GM12878 (cell line): ENCODE data around the gene HDAC7. TPM values are rescaled to one million over a fixed set of nuclear protein-coding genes. Genes with fewer than 3 reads are reported as not detected.

Experiments used
- ATAC-seq: fragments of 200-7000 bp; cut with Tn5 transposase; 3 replicates; pipeline ENCODE4 v1.9.1; 2020; ENCODE audit warnings: mild to moderate bottlenecking, moderate library complexity
- BruUV-seq: library from RNA; stranded (reverse); fragments of 400-500 nt; replicated peaks from 2 replicates; lab custom pipeline; 2021; lab: Mats Ljungman, UMichigan
- CTCF ChIA-PET: fragments of 300-600 bp; sonication (Branson Sonifier 250); formaldehyde crosslinking; extraction: SDS; loops from one replicate; lab custom pipeline; 2021; ENCODE audit warnings: inconsistent platforms; lab: Yijun Ruan, JAX
- POLR2A ChIA-PET: fragments of 350-600 bp; formaldehyde crosslinking; extraction: SDS; loops from one replicate; lab custom pipeline; 2021; ENCODE audit warnings: inconsistent platforms; lab: Charles Lee
- RAD21 ChIA-PET: fragments of 300-600 bp; sonication (Branson Sonifier 250); formaldehyde crosslinking; loops from one replicate; lab custom pipeline; 2023; ENCODE audit warnings: antibody characterized with exemption; ENCODE audit not compliant: unreplicated experiment; lab: Charles Lee
- SMC1A ChIA-PET: fragments of 300-600 bp; sonication (Branson Sonifier 250); formaldehyde crosslinking; loops from one replicate; lab custom pipeline; 2023; ENCODE audit not compliant: unreplicated experiment, uncharacterized antibody; lab: Charles Lee
- DNase-seq: peaks from one replicate; pipeline ENCODE4 v3.0.0-alpha.2; 2011; ENCODE audit warnings: low read depth, low spot score
- FAIRE-seq: peaks from 3 replicates; lab custom pipeline; 2011; peaks lifted over from hg19 to GRCh38; lab: Jason Lieb, UNC
- H2AFZ ChIP-seq: 2 replicates; pipeline ENCODE4 v1.6.0; 2011; ENCODE audit warnings: low read depth, low read length, control low read depth; ENCODE audit not compliant: control insufficient read depth
- H3K27ac ChIP-seq: 2 replicates; pipeline ENCODE4 v1.5.1; 2011; ENCODE audit warnings: control low read depth; ENCODE audit not compliant: control insufficient read depth, insufficient read depth
- H3K27me3 ChIP-seq, 2 experiments: replicated peaks in 1 of 2; 2 replicates each; pipeline versions ENCODE4 v1.6.0 to v1.6.1; 2011; ENCODE audit warnings: low read length in 1 of 2; ENCODE audit not compliant: control insufficient read depth in 2 of 2, insufficient read depth in 2 of 2
- H3K36me3 ChIP-seq, 2 experiments: 2 replicates each; pipeline ENCODE4 v1.5.1; 2011; ENCODE audit warnings: low read length in 1 of 2; ENCODE audit not compliant: control insufficient read depth in 2 of 2, insufficient read depth in 2 of 2
- H3K4me1 ChIP-seq: 2 replicates; pipeline ENCODE4 v1.6.1; 2011; ENCODE audit warnings: mild to moderate bottlenecking, low read length, moderate library complexity, mixed read lengths; ENCODE audit not compliant: control insufficient read depth, insufficient read depth
- H3K4me2 ChIP-seq: 2 replicates; pipeline ENCODE4 v1.6.0; 2011; ENCODE audit warnings: control low read depth; ENCODE audit not compliant: control insufficient read depth, insufficient read depth
- H3K4me3 ChIP-seq: fragments of 200-600 bp; sonication (generic); 2 replicates; pipeline ENCODE4 v1.5.1; 2016
- H3K79me2 ChIP-seq: 2 replicates; pipeline ENCODE4 v1.6.0; 2011; ENCODE audit warnings: low read length; ENCODE audit not compliant: control insufficient read depth, insufficient read depth
- H3K9ac ChIP-seq: 2 replicates; pipeline ENCODE4 v1.8.0; 2011; ENCODE audit warnings: low read length, control low read depth, mixed read lengths; ENCODE audit not compliant: control insufficient read depth, insufficient read depth
- H3K9me3 ChIP-seq: replicated peaks from 3 replicates; pipeline ENCODE4 v1.5.1; 2011; ENCODE audit warnings: mild to moderate bottlenecking, low read length; ENCODE audit not compliant: control insufficient read depth, insufficient read depth
- H4K20me1 ChIP-seq: 2 replicates; pipeline ENCODE4 v1.6.0; 2011; ENCODE audit not compliant: control insufficient read depth, insufficient read depth
- ASH2L ChIP-seq: fragments of 300-600, 200-600 bp; sonication (generic); IDR thresholded peaks from 2 replicates; pipeline ENCODE4 v1.6.1; 2017; ENCODE audit warnings: low read depth, mild to moderate bottlenecking, borderline replicate concordance
- BCL11A ChIP-seq: IDR thresholded peaks from 2 replicates; pipeline ENCODE4 v1.6.1; 2011; ENCODE audit warnings: low read depth, low read length
- CHD1 ChIP-seq: IDR thresholded peaks from 2 replicates; pipeline ENCODE4 v1.6.1; 2012; ENCODE audit warnings: low read depth, low read length, improper control_type of control experiment
- CHD4 ChIP-seq: fragments of 200-600 bp; sonication (generic); IDR thresholded peaks from 2 replicates; pipeline ENCODE4 v1.6.1; 2016; ENCODE audit warnings: mild to moderate bottlenecking
- EP300 ChIP-seq, 2 experiments: fragments of 150-350 bp in 1 of 2; IDR thresholded peaks; 2 replicates each; pipeline ENCODE4 v1.6.1; 2011 to 2012; ENCODE audit warnings: low read depth in 2 of 2, low read length in 2 of 2, borderline replicate concordance in 1 of 2, improper control_type of control experiment in 1 of 2, inconsistent platforms in 1 of 2; ENCODE audit not compliant: control insufficient read depth in 1 of 2
- FOS ChIP-seq: IDR thresholded peaks from 3 replicates; pipeline ENCODE4 v1.6.1; 2011; ENCODE audit warnings: borderline replicate concordance; ENCODE audit not compliant: insufficient read length; ENCODE audit errors: extremely low read depth
- NR2F1 ChIP-seq: fragments of 450-650 bp; conservative IDR thresholded peaks from 2 replicates; pipeline ENCODE4 v1.6.1; 2017; ENCODE audit warnings: mild to moderate bottlenecking
- RCOR1 ChIP-seq: conservative IDR thresholded peaks from 2 replicates; pipeline ENCODE4 v1.6.1; 2012; ENCODE audit warnings: low read depth, low read length, improper control_type of control experiment
- SMARCA5 ChIP-seq: fragments of 450-650 bp; IDR thresholded peaks from 2 replicates; pipeline ENCODE4 v1.6.1; 2017; ENCODE audit warnings: mild to moderate bottlenecking
- SMC3 ChIP-seq: IDR thresholded peaks from 2 replicates; pipeline ENCODE4 v1.6.1; 2011; ENCODE audit warnings: low read length, improper control_type of control experiment, borderline replicate concordance
- SUZ12 ChIP-seq: fragments of 200-600 bp; sonication (generic); IDR thresholded peaks from one replicate; pipeline ENCODE4 v1.6.1; 2018; ENCODE audit warnings: antibody characterized with exemption, mild to moderate bottlenecking; ENCODE audit not compliant: unreplicated experiment
- ZBTB33 ChIP-seq: fragments of 450-650 bp; IDR thresholded peaks from 2 replicates; pipeline ENCODE4 v1.6.1; 2017; ENCODE audit warnings: mild to moderate bottlenecking
- ZNF687 ChIP-seq: fragments of 450-650 bp; IDR thresholded peaks from 2 replicates; pipeline ENCODE4 v1.6.1; 2017; ENCODE audit warnings: mild to moderate bottlenecking, moderate library complexity
- ZZZ3 ChIP-seq: IDR thresholded peaks from 2 replicates; pipeline ENCODE4 v1.6.1; 2011; ENCODE audit warnings: low read depth; ENCODE audit not compliant: control insufficient read depth, insufficient read length
- WGBS: methylation state at CpG from one replicate; pipeline ENCODE4 v1.1.6; 2016; ENCODE audit warnings: low lambda C conversion rate; ENCODE audit not compliant: insufficient replicate concordance, insufficient coverage; ENCODE audit errors: missing lambda C conversion rate; 5-methylcytosine and 5-hydroxymethylcytosine counted together
- in situ Hi-C: fragments of 300-500 bp; cut with MboI; formaldehyde crosslinking; loops from 9 replicates; pipeline ENCODE4 v1.14.3; 2018; ENCODE audit warnings: mixed read lengths
- intact Hi-C: fragments of 100-400 bp; cut with micrococcal nuclease; formaldehyde crosslinking; loops from one replicate; pipeline ENCODE4 v1.14.2; 2022; ENCODE audit not compliant: unreplicated experiment
- polyA plus RNA-seq, 11 experiments: library from polyadenylated mRNA; depleted of rRNA in 4 of 11; unstranded in 6 of 11; stranded (reverse) in 5 of 11; fragments of >200 nt; fragmentation: Nextera tagmentation in 4 of 11; fragmentation: Illumina TruSeq in 1 of 11; extraction: Ambion mirVana in 4 of 11; extraction: Trizol in 1 of 11; gene quantifications; 1 replicate in 1 of 11; 2 replicates in 10 of 11; pipeline versions ENCODE4 v1.2.1 to v1.2.3, GENCODE V29; 2011 to 2016; ENCODE audit warnings: inconsistent platforms in 2 of 11, missing spikeins in 2 of 11, low read depth in 1 of 11
- total RNA-seq, 4 experiments: library from RNA; depleted of rRNA in 3 of 4; stranded (reverse); fragments of >200 nt in 3 of 4; fragmentation: Illumina TruSeq in 1 of 4; extraction: Trizol in 1 of 4; gene quantifications; 2 replicates each; pipeline versions ENCODE4 v1.2.1 to v1.2.3, GENCODE V29; 2013 to 2021
- TF ChIP-seq, protein P1 (sequence below): fragments of 450-650 bp; IDR thresholded peaks from 2 replicates; pipeline ENCODE4 v1.6.1; 2018; ENCODE audit warnings: borderline replicate concordance, mild to moderate bottlenecking; ENCODE audit not compliant: partially characterized antibody

HDAC7 gene
- total and polyA plus RNA-seq, 10 of the 15 experiments (the other 5 are each of a cell fraction or from before 2014, with no cell fraction given), result 0.47 to 18.3 (median 5.4) TPM

- no peaks in the 10 kb centered on the region for H4K20me1 ChIP-seq
- H3K79me2 ChIP-seq, result no peaks in the 10 kb centered on the region
- H3K4me3 ChIP-seq, result no peak overlapping the region
- CTCF ChIA-PET, result interaction anchor here (0.6 to 10.4 kb wide), 34 partner anchors 10 to 876 kb away, joined by 3 to 814 read pairs (median 6); partner anchors contain the start of genes ENDOU, RAPGEF3, RPAP3 and SLC48A1
- H3K9ac ChIP-seq, result no peak overlapping the region
- peaks cover 28% of the 10 kb centered on the region for H3K4me1 ChIP-seq
- H3K4me2 ChIP-seq, result no peak overlapping the region
- no peaks in the 10 kb centered on the region for H3K9me3 ChIP-seq
- BruUV-seq, result no TSS peak
- SMC1A ChIA-PET, result interaction anchor here (0.8 to 10.3 kb wide), 26 partner anchors 9 to 710 kb away, joined by 3 to 277 read pairs (median 4); partner anchors contain the start of genes ENDOU, RAPGEF3, RPAP3 and SLC48A1
- intact Hi-C loops, result loop anchor here (1.0 kb wide), 5 partner anchors 13 to 95 kb away; no protein-coding TSS in a partner anchor
- H3K27me3 ChIP-seq, result no peaks in the 10 kb centered on the region
- no peaks in the 10 kb centered on the region for H3K36me3 ChIP-seq
- POLR2A ChIA-PET, result interaction anchor here (0.6 to 5.5 kb wide), 8 partner anchors 12 to 66 kb away, joined by 3 to 40 read pairs (median 6); partner anchors contain the start of gene RAPGEF3
- peak; percentile 94 for FAIRE-seq
- in situ Hi-C loops, result no loop called here
- H2AFZ ChIP-seq, result no peak overlapping the region
- no peak overlapping the region for H3K27ac ChIP-seq
- DNase-seq, result no peak
- RAD21 ChIA-PET, result interaction anchor here (0.8 to 7.8 kb wide), 19 partner anchors 9 to 205 kb away, joined by 3 to 327 read pairs (median 9); partner anchors contain the start of genes ENDOU, RAPGEF3, RPAP3 and SLC48A1
- 31% methylated on average over 7 of the region's 7 CpGs for WGBS
- ATAC-seq, result peak; percentile 57
- TF ChIP-seq RCOR1 (no peak), SMC3 (peak; percentile 96), CHD1 (no peak), CHD4 (no peak), NR2F1 (peak; percentile 89), SUZ12 (no peak), ZBTB33 (no peak), ZNF687 (no peak), ZZZ3 (no peak), FOS (no peak), BCL11A (no peak), SMARCA5 (peak; percentile 82), EP300 (IDR thresholded peaks at IDR 0.05; ENCODE audit: borderline replicate concordance in 1 of 2, control insufficient read depth in 1 of 2, low read depth in 2 of 2, low read length in 2 of 2) (no peak), ASH2L (no peak)
- TF ChIP-seq, protein P1, sequence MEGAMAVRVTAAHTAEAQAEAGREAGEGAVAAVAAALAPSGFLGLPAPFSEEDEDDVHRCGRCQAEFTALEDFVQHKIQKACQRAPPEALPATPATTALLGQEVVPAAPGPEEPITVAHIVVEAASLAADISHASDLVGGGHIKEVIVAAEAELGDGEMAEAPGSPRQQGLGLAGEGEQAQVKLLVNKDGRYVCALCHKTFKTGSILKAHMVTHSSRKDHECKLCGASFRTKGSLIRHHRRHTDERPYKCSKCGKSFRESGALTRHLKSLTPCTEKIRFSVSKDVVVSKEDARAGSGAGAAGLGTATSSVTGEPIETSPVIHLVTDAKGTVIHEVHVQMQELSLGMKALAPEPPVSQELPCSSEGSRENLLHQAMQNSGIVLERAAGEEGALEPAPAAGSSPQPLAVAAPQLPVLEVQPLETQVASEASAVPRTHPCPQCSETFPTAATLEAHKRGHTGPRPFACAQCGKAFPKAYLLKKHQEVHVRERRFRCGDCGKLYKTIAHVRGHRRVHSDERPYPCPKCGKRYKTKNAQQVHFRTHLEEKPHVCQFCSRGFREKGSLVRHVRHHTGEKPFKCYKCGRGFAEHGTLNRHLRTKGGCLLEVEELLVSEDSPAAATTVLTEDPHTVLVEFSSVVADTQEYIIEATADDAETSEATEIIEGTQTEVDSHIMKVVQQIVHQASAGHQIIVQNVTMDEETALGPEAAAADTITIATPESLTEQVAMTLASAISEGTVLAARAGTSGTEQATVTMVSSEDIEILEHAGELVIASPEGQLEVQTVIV, result no peak
Measured at GRCh38 chr12:47742253-47742825, 77.4 kb downstream of the HDAC7 start.
